HG03097 (cell line): ENCODE results near the gene PJA1.

Experiments used
- ATAC-seq: cut with Tn5 transposase; IDR thresholded peaks from one replicate; pipeline ENCODE4 v1.9.1; 2021; ENCODE audit not compliant: unreplicated experiment, low FRiP score

The PJA1 gene

GRCh38 chrX:69119122-69119521 lies 46.1 kb downstream of the PJA1 start:
- ATAC-seq, result no peak

- ATAC-seq, result no peak
These were observed 47.3 kb downstream of the PJA1 start for GRCh38 chrX:69117876-69118526.

GRCh38 chrX:69116077-69116476 lies 49.2 kb downstream of the PJA1 start:
- no peak for ATAC-seq

GRCh38 chrX:69113723-69114122 lies 51.5 kb downstream of the PJA1 start:
- ATAC-seq, result no peak
